ENCODE measurements around the gene B3GAT3. TPM values are rescaled to one million over a fixed set of nuclear protein-coding genes. Genes with fewer than 3 reads are reported as not detected.

B3GAT3 gene
- total RNA-seq, 4 donors from 2014 or later: 4.4 to 21.4 (median 9.8) TPM

DNA sequence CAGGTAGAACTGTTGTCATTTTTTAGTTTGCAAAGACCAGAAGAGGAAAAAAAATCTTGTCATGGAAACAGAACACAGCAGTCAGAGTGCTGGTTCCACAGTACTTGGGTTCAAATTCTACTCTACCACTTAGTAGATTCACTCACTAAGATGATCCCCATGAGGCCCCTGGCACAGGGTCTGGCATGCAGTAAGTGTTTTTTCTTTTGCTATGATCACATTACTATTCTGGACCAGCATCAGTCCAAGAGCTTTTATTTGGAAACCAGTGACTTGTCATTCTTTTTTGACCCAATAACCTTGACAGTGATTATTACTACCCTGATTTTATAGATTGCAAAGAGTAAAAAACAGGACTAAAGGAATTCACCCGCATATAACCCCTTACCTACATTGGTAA lies 52.2 kb downstream of the B3GAT3 start:
- Histone ChIP-seq H3K4me1 (peaks cover 38 to 46% of the 10 kb centered on the region in 2 donors), H3K4me3 (no peak overlapping the region), H3K27ac (peak overlapping the region; percentile 88 to 94 (median 93)), H3K27me3 (no peaks in the 10 kb centered on the region), H3K9me3 (no peaks in the 10 kb centered on the region), H3K36me3 (peaks cover 0 to 79% of the 10 kb centered on the region in 2 donors)
- DNase-seq: peak in 1 of 2 donors; percentile 67
- no peak for TF ChIP-seq CTCF (IDR thresholded peaks at IDR 0.05 in 4 of 5, conservative IDR thresholded peaks at IDR 0.05 in 1 of 5)
- intact Hi-C loops (cut with DNase I; ENCODE audit: low total_unique reads): no loop called here
- in situ Hi-C loops (cut with MboI; ENCODE audit: low sequenced_read_pairs in 4 of 4): loop anchor here in 2 of 4 donors (10.0 kb wide), 1 partner anchor 145 kb away; no protein-coding TSS in a partner anchor
- ATAC-seq: peak; percentile 28 to 34

DNA sequence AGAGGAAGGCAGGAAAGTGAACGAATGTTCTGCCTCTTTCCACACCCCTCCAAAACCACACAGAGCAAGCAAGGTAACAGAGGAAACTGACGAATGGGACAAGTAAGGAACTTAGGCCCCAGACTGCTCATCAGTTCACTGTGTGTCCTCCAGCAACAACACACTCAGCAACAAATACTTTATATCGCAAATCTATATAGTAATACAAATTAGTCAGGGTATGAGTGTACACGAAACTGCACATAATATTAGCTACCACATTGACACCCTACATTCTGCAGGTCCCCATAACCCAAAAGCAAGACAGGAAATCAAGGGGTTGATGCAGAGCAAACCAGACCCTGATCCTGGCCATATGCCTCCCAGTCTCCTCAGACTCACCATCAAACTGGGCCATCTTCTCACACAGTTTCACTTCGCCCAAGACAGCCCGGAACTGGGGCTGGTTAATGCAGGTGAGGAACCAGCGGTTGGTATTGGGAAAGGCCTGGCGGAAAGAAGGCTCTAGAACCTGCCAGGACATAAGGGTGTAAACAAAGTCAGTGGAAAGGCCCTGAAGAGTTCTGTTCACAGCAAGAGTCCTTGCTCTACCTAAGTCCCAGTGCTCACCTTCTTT lies 54.7 kb downstream of the B3GAT3 start:
- Histone ChIP-seq H3K27ac (peak overlapping the region; percentile 21 to 94 (median 75)), H3K9me3 (no peaks in the 10 kb centered on the region), H3K27me3 (no peaks in the 10 kb centered on the region), H3K4me1 (peaks cover 32 to 42% of the 10 kb centered on the region in 2 donors), H3K36me3 (peaks cover 0 to 97% of the 10 kb centered on the region in 2 donors), H3K4me3 (no peak overlapping the region)
- intact Hi-C loops (cut with DNase I; ENCODE audit: low total_unique reads): no loop called here
- in situ Hi-C loops (cut with MboI; ENCODE audit: low sequenced_read_pairs in 4 of 4): loop anchor here in 2 of 4 donors (10.0 kb wide), 1 partner anchor 142 kb away; no protein-coding TSS in a partner anchor
- DNase-seq: no peak
- TF ChIP-seq POLR2A (IDR thresholded peaks at IDR 0.05) (no peak), CTCF (IDR thresholded peaks at IDR 0.05 in 4 of 5, conservative IDR thresholded peaks at IDR 0.05 in 1 of 5) (no peak)
- no peak for ATAC-seq

- DNase-seq (no peak), ATAC-seq (no peak)
- TF ChIP-seq CTCF (IDR thresholded peaks at IDR 0.05 in 4 of 5, conservative IDR thresholded peaks at IDR 0.05 in 1 of 5): no peak
- no peak for TF ChIP-seq POLR2A (IDR thresholded peaks at IDR 0.05)
- H3K9me3 ChIP-seq: no peaks in the 10 kb centered on the region
- H3K27me3 ChIP-seq: no peaks in the 10 kb centered on the region
- no peak overlapping the region for H3K4me3 ChIP-seq
- peak overlapping the region in 2 of 4 donors; percentile 46 to 94 for H3K27ac ChIP-seq
- H3K36me3 ChIP-seq: peaks cover 0 to 92% of the 10 kb centered on the region in 2 donors
- in situ Hi-C loops (cut with MboI; ENCODE audit: low sequenced_read_pairs in 4 of 4): loop anchor here in 2 of 4 donors (10.0 kb wide), 1 partner anchor 141 kb away; no protein-coding TSS in a partner anchor
- H3K4me1 ChIP-seq: peaks cover 27 to 38% of the 10 kb centered on the region in 2 donors
- intact Hi-C loops (cut with DNase I; ENCODE audit: low total_unique reads): no loop called here
These were observed 55.5 kb downstream of the B3GAT3 start for GRCh38 chr11:62566247-62566646.

Small RNAs within 50 kb of the gene (microRNA-seq; reads per million reads assigned to microRNA genes)
- 1.2 to 2.6 reads per million in 2 donors for gene MIR6747 (ENCODE audit: borderline replicate concordance in 2 of 2)

Other genes with a start within 250 kb of the B3GAT3 start
- not detected for gene SCGB1A1, start 203.0 kb downstream of the B3GAT3 start, total RNA-seq
- 1,000 to 10,000 TPM in 1 of 4 donors, 100 to 1,000 TPM in 3; 374 to 1,261 (median 571) TPM for gene AHNAK, start 75.2 kb downstream of the B3GAT3 start, total RNA-seq
- gene EEF1G, start 48.1 kb downstream of the B3GAT3 start, total RNA-seq: 1,000 to 10,000 TPM; 1,797 to 2,946 (median 1,897) TPM
- 10 to 100 TPM in 3 of 4 donors, 1 to 10 TPM in 1; 7.8 to 15.7 (median 11.7) TPM for gene TUT1, start 30.5 kb downstream of the B3GAT3 start, total RNA-seq
- 10 to 100 TPM; 28.0 to 47.1 (median 31.7) TPM for gene MTA2, start 20.1 kb downstream of the B3GAT3 start, total RNA-seq
- gene EML3, start 9.2 kb downstream of the B3GAT3 start, total RNA-seq: 1 to 10 TPM; 4.7 to 7.9 (median 7.0) TPM
- gene ROM1, start 8.7 kb downstream of the B3GAT3 start, total RNA-seq: 1 to 10 TPM; 1.6 to 3.7 (median 2.7) TPM
- gene GANAB, start 24.6 kb upstream of the B3GAT3 start, total RNA-seq: 10 to 100 TPM; 41.3 to 65.1 (median 59.5) TPM
- 10 to 100 TPM; 17.3 to 28.3 (median 21.3) TPM for gene INTS5, start 31.3 kb upstream of the B3GAT3 start, total RNA-seq
- gene C11orf98, start 43.2 kb upstream of the B3GAT3 start, total RNA-seq: 10 to 100 TPM; 36.1 to 44.7 (median 41.3) TPM
- gene CSKMT, start 43.3 kb upstream of the B3GAT3 start, total RNA-seq: 1 to 10 TPM; 1.7 to 4.5 (median 2.8) TPM
- gene UQCC3, start 49.7 kb upstream of the B3GAT3 start, total RNA-seq: 10 to 100 TPM in 2 of 4 donors, 1 to 10 TPM in 2; 6.4 to 11.7 (median 9.0) TPM
- 1 to 10 TPM in 2 of 4 donors, under 1 TPM in 2; 0.82 to 2.1 (median 1.1) TPM for gene LBHD1, start 50.3 kb upstream of the B3GAT3 start, total RNA-seq
- 100 to 1,000 TPM; 216 to 450 (median 265) TPM for gene UBXN1, start 57.1 kb upstream of the B3GAT3 start, total RNA-seq
- 1 to 10 TPM; 3.7 to 6.4 (median 5.9) TPM for gene LRRN4CL, start 67.5 kb upstream of the B3GAT3 start, total RNA-seq
- 100 to 1,000 TPM in 1 of 4 donors, 10 to 100 TPM in 3; 33.4 to 114 (median 55.6) TPM for gene BSCL2, start 85.4 kb upstream of the B3GAT3 start, total RNA-seq
- gene GNG3, start 85.7 kb upstream of the B3GAT3 start, total RNA-seq: not detected
- gene HNRNPUL2, start 105.5 kb upstream of the B3GAT3 start, total RNA-seq: 10 to 100 TPM in 3 of 4 donors, 1 to 10 TPM in 1; 4.8 to 14.9 (median 11.8) TPM
- gene TTC9C, start 106.5 kb upstream of the B3GAT3 start, total RNA-seq: 10 to 100 TPM; 11.5 to 16.3 (median 14.1) TPM
- gene ZBTB3, start 132.2 kb upstream of the B3GAT3 start, total RNA-seq: 10 to 100 TPM in 1 of 4 donors, 1 to 10 TPM in 3; 5.6 to 10.5 (median 7.7) TPM
- gene POLR2G, start 139.6 kb upstream of the B3GAT3 start, total RNA-seq: 10 to 100 TPM; 25.2 to 45.5 (median 29.6) TPM
- gene TAF6L, start 149.4 kb upstream of the B3GAT3 start, total RNA-seq: 10 to 100 TPM; 13.5 to 43.2 (median 21.4) TPM
- gene TMEM179B, start 165.4 kb upstream of the B3GAT3 start, total RNA-seq: 10 to 100 TPM; 26.3 to 52.5 (median 44.3) TPM
- gene TMEM223, start 170.0 kb upstream of the B3GAT3 start, total RNA-seq: 10 to 100 TPM; 17.1 to 41.6 (median 23.8) TPM
- 10 to 100 TPM; 27.2 to 47.1 (median 46.1) TPM for gene NXF1, start 183.5 kb upstream of the B3GAT3 start, total RNA-seq
- 10 to 100 TPM; 16.2 to 26.0 (median 24.9) TPM for gene STX5, start 210.1 kb upstream of the B3GAT3 start, total RNA-seq
- gene TEX54, start 210.9 kb upstream of the B3GAT3 start, total RNA-seq: not detected
- gene WDR74, start 217.6 kb upstream of the B3GAT3 start, total RNA-seq: 100 to 1,000 TPM in 1 of 4 donors, 10 to 100 TPM in 3; 66.4 to 133 (median 87.0) TPM

Measured in gastrocnemius medialis (tissue), 4 donors.